ENCODE measurements around the gene DPP8.

DNA sequence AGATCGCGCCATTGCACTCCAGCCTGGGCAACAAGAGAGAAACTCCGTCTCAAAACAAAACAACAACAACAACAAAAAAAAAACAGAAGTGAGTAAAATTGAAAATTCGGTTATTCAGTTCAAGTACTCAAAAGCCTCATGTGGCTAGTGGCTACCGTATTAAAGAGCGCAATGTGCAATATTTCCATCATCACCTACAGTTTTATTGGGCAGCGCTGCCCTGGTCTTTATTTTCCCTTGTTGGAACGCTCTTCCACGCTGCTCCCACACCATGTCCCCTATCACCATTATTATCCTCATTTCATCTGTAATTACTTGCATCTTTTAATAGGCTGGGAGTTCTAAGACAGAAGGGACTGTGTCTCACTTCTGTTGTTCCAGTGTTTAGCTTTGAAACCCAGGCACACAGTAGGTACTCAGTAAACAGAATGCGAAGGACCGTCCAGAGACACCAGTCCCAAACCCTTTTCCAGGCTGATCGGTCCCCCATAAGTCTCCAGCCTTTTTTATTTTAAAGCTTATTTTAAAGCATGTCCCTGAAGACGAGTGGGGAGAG is 12.4 kb upstream of the DPP8 start:
- no peak for TF ChIP-seq CTCF (conservative IDR thresholded peaks at IDR 0.05; ENCODE audit: low read depth, low read length)
- no peak for TF ChIP-seq EZH2 (IDR thresholded peaks at IDR 0.05; ENCODE audit: borderline replicate concordance, low read depth, low read length, poor library complexity, severe bottlenecking)
